ENCODE results near the gene METRN.
A peak's percentile ranks its signal among the peaks of the same experiment; 100 is the strongest.
"Not testable (repeated sequence)": the region's sequence is repeated elsewhere in the genome, so short reads cannot be mapped to it uniquely, and the experiment has no call there.

The METRN gene

DNA sequence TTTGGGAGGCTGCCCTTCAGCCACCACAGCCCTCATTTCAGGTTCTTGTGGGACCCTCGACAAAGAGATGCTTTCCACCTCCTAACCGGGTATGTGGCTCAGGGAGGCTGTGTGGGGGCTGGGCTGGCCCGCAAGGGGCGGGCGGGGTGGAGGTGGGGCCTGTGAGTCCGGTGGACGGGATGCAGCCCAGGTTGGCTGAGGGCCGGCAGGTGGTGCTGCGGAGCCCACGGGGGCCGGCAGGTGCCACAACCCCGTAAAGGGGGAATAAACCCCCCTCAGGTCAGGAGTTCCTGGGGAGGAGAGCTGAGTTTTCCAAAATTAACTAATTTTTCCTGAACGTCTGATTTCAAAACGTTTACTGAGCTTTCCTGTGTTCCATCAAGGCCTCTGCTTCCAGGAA lies 30.8 kb downstream of the METRN start:
- H3K27ac ChIP-seq: no peak overlapping the region
- no peak overlapping the region for H3K4me3 ChIP-seq

DNA sequence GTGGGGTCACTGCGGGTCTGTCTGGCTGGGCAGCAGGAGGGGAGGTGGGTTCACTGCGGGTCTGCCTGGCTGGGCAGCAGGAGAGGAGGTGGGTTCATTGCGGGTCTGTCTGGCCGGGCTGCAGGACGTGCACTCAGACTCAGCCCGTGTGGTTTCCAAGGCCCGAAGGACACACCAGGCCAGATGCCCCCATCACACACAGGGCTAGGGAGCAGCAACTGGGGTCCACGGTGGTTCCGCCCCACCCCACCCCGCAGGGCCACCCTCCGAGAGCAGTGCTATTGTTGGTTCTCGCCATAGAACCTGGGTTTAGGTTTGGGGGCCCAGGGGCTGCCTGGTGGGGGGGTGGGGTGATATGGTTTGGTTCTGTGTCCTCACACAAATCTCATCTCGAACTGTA lies 31.7 kb downstream of the METRN start:
- Histone ChIP-seq H3K27ac (no peak overlapping the region), H3K4me3 (no peak overlapping the region)

DNA sequence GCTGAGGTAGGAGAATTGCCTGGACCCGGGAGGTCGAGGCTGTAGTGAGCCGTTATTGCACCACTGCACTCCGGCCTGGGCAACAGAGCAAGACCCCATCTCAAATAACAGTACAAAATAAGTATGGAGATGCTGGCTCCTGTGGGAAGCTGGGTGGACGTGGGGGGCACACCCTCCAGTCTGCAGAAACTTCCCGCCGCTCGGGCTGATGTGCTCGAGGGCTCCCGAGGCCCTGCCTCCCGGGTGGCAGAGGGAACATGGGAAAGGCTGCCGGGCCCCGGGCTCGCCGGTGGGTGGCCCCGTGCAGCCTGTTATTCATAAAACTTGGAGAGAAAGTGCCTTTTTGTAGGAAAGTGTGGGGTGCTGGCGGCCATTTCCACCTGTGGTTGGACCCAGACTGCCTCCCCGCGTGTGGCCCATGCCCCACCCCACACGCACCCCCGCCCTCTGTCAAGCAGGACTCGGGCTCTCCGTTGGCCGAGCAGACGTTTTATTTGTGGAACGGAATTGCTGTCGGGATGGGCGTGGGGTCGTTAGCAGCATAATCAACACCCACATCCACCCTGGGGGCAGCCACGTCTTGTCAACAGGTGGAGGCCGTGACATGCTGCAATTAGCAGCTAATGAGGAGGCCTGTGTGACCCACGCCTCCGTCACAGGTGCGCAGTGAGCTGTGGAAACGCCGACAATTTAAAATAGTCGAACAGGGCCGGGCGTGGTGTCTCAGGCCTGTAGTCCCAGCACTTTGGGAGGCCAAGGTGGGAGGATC lies 33.2 kb downstream of the METRN start:
- Histone ChIP-seq H3K27ac (no peak overlapping the region), H3K4me3 (no peak overlapping the region)

DNA sequence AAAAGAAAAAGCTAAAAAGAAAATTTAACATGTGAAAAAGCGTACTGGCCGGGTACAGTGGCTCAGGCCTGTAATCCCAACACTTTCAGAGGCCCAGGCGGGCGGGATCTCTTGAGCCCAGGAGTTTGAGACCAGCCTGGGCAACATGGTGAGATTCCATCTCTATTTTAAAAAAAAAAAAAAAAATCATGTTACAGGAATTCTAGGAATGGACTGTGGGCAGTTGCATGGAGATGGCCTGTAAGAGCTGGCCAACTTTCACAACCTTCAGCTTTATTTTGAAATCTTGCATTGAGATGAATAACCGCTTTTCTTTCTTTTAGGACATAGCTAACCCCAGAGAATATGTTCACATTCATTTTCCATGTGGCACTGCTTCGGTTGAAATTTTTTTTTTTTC lies 34.1 kb downstream of the METRN start:
- H3K27ac ChIP-seq: no peak overlapping the region
- H3K4me3 ChIP-seq: no peak overlapping the region

DNA sequence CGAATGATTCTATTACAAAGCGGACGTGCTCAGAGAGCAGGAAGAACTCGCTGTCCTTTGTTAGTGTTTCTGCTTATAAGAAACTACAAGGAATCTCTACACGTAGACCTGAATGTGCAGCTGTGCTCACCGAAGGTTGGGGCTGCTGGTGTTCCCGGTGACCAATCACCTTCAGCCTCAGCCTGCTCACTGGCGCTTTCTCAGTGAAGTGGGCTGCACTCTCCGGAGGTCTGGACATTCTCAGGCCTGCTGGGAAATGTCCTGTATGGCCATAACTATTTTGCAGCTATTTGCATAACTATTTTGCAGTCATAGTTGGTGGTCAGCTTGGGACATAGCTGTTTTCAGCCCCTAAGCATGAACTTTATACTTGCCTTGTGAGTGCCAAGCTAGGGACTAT lies 35.6 kb downstream of the METRN start:
- Histone ChIP-seq H3K27ac (no peak overlapping the region), H3K4me3 (no peak overlapping the region)

DNA sequence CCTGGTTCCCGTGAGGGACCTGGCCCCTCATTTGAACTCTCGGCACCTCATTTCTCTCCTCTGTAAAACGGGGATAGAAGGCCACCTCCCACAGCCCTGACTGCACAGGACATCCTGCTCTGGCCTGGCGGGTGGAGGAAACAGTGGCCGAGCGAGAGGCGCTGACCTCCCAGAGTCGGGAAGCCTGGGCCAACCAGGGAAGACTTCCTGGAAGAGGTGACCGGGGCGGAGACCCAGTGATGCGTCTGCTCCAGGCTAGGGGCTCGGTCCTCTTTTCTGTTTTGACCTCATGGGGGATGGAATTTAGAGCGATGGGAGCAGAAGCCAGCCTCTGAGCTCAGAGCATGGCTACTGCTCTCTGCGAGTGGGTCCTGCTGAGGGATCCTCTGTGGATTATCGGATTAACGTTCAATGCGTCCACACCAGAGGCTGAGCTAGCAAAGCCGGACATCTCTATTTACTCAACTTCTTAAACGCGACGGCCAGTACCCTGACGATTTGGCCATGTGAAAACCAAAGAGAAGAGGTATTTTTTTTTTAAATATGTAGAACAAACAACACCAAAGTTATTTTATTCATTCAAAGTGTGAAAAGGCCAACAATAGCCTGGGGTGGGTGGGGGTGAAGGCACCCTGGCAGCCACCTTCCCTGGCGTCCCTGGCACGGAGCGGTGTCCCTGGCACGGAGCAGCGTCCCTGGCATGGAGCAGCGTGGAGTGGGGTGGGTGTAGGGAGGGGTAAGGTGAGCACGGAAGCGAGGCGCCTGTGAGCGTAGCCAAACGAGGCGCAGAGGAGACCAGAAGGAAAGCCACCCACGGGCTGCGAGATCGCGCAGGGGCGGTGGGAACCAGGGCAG lies 36.5 kb downstream of the METRN start:
- Histone ChIP-seq H3K4me3 (no peak overlapping the region), H3K27ac (no peak overlapping the region)

DNA sequence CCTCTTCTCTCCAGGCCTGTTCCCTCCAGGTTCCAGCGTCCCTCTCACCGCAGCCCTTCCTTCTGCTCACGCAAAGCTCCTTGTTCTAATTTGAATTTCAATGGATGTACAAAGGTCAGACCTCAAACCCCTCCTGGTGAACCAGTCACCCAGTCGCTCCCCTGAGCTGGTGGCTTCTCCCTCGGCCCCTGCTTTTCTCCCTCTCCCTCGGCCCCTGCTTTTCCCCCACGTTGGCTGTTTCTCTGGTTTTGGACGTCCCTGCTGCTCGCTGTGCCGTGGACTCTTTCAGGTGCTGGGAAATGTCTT lies 37.0 kb downstream of the METRN start:
- no peak overlapping the region for H3K4me3 ChIP-seq
- H3K27ac ChIP-seq: no peak overlapping the region

DNA sequence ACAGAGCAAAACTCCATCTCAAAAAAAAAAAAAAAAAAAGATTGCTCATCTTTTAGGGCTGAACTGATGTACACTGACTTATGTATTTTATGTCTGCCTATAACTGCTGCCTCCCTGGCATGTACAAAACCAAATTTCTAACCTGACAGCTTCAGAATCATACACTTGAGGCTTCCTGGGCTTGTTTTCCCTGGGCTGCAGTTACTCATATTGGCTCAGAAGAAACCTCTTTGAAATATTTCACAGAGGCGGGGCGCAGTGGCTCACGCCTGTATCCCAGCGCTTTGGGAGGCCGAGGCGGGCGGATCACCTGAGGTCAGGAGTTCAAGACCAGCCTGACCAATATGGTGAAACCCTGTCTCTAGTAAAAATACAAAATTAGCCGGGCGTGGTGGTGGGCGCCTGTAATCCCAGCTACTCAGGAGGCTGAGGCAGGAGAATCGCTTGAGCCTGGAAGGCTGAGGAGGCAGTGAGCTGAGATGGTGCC lies 39.2 kb downstream of the METRN start:
- peak overlapping the region in 1 of 21 experiments; percentile 14 for H3K27ac ChIP-seq
- H3K4me3 ChIP-seq: not testable (repeated sequence)

DNA sequence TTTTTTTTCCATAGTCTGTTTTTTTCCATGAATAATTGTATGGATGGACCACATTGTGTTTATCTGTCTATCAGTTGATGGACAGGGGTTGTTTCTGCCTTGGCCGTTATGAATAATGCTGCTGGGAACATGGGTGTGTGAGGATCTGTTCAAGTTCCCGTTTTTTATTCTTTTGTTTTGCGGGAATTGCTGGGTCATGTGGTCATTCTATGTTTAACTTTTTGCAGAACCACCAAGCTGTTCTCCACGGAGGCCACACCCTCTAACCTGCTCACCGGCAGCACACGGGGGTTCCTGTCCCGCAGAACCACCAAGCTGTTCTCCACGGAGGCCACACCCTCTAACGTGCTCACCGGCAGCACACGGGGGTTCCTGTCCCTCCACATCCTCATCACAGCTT lies 39.7 kb downstream of the METRN start:
- no peak overlapping the region for H3K27ac ChIP-seq
- no peak overlapping the region for H3K4me3 ChIP-seq

DNA sequence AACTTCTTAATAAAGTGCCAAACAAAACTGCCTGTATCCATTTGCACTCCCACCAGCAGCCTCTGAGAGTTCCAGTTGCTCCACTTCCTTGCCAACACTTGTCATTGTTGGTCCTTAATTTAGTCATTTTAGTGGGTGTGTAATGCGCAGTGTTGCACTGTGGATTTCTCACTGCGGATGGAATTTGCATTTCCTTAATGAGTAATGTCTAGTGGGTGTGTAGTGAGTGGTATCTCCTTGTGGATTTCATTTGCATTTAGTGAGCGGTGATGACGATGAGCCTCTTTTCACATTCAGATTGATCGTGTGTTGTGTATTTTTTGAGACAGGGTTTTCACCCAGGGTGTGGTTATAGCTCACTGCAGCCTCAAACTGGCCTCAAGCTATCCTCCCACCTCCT lies 41.5 kb downstream of the METRN start:
- Histone ChIP-seq H3K4me3 (no peak overlapping the region), H3K27ac (no peak overlapping the region)

DNA sequence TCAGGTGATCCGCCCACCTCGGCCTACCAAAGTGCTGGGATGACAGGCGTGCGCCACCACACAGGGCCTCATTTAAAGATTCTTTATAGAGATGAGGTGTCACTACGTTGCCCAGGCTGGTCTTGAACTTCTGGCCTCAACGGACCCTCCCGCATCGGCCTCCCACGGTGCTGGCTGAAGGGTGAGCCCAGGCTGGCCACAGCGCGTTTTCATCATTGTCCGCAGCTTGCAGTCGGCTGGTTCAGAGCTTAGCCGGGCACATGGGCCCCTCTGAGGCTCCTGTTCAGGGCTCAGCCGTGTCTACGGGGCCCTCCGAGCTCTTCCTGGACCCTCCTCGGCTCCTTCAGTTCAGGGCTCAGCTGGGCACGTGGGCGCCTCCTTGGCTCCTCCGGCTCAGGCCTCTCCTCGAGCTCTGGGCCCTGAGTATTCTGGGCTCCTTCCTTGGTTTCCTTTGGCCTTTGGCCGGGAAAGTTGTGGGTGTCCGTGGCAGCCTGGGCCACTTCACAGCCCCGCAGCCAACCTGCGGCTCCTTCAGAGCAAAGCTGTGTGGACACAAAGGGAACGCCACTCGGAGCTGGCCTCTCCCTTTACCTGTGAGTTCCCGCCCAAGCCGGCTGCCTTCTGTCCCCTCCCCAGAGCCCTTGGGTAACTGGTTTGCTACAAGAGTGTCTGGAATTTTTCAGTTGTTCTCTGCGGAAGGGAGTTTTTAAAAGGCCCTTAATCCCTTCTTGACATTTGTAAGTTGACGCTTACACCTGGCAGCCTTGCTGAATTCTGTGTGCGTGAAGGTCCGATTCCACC lies 44.4 kb downstream of the METRN start:
- no peak overlapping the region for H3K4me3 ChIP-seq
- peak overlapping the region in 1 of 21 experiments; percentile 44 for H3K27ac ChIP-seq

DNA sequence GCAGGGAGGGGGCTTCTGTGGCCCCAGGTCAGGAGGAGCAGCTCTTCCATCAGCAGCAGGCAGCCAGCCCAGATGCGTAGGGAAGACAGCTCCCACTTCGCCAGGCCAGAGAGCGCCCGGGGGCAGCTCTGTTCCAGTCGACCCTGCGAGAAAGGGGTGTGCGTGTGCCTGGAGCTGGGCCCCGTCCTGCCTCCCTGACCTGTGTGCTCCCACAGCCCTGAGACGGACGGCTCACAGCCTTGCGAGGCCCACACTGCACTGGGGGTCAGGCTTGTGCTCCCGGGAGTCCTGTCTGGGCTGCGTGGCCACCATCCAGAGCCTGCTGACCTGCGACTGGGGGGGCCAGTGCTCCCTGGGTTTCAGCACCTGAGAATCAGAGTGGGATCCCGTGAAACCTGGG lies 45.1 kb downstream of the METRN start:
- peak overlapping the region in 1 of 21 experiments; percentile 44 for H3K27ac ChIP-seq

DNA sequence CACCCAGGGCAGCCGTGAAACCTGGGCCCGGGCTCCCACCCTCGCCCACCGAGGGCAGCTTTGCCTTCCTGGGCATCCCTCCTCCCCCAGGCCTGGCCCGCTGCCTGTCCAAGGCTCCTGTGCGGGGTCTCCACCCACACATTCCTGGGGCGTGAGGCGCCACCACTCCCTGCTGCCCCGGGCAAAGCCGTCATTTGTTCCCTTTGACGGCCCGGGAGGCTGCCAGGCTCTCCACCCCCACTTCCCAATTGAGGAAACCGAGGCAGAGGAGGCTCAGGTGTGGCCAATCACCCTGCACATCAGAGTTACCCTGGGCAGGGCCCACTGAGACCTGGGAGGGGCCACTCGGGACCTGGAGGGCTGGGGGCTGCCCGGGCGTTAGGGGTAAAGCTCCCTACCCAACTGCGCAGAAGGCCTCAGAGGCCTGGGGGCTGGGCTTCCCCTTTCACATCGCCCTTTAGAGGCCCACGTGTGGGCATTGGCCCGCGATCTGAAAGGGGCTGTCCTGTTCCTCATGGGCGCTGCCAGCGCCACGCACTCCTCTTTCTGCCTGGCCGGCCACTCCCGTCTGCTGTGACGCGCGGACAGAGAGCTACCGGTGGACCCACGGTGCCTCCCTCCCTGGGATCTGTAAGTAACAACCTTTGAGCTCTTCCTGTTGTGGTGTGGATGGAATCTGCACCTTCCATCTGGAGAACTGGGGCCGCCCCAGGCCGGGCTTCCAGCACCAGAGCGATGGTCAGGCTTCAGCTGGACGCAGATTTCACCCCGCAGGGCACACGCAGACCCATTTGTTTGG lies 45.8 kb downstream of the METRN start, which contains the start of gene MSLN:
Gene MSLN, plus strand, starts transcription at position 190 of the 799 bp plus-strand sequence. CDS start 1,947 bp downstream, outside the sequence.
- peak within 1 kb of the TSS in 1 of 21 experiments; percentile 44 for H3K27ac ChIP-seq

More for the DNA sequence above, 45.1 kb downstream of the METRN start:
- H3K4me3 ChIP-seq: no peak overlapping the region

DNA sequence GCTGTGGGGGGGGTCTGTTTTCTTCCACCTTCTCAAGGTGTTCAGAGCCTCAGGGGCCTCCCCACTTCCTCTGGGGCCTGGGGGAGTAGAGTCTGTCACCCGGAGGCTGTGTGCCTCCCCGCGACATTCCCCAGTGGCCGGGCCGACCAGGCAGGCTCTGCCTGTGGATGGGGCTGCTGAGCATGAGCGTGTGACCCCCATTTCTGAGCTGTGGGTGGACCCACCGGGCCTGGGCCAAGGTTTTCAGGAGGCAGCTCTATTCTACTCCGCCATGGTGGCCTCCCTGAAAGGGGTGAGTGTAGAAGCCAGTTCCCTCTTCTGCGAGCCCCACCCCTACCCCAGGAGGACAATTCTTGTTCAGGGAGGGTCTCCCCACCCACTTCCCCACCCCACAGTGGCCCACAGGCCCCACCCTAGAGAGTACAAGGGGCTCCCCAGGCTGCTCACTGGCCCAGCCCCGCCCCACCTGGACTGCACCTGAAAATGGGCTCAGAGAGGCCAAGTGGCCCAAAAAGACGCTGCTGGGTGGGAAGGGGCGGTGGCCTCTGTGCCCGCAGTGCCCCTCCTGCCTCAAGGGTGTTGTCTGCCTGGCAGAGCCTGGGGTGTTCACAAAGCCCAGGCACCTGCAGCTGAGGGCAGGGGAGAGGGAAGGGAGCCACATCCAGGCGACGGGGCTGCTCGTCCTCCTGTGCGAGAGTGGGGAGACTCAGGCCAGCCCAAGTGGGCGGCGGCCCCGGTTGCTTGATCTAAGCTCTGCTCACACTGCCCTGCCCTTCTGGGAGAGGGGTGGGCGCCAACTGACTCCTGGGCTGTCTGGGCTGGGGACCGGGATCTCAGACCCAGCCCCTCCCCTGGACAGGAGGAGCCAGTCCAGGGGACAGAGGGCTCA lies 47.0 kb downstream of the METRN start:
- no peak overlapping the region for H3K4me3 ChIP-seq
- peak overlapping the region in 2 of 21 experiments; percentile 10 to 13 for H3K27ac ChIP-seq

More for the DNA sequence above, 45.8 kb downstream of the METRN start, which contains the start of gene MSLN:
- no peak within 1 kb of the TSS for H3K4me3 ChIP-seq

DNA sequence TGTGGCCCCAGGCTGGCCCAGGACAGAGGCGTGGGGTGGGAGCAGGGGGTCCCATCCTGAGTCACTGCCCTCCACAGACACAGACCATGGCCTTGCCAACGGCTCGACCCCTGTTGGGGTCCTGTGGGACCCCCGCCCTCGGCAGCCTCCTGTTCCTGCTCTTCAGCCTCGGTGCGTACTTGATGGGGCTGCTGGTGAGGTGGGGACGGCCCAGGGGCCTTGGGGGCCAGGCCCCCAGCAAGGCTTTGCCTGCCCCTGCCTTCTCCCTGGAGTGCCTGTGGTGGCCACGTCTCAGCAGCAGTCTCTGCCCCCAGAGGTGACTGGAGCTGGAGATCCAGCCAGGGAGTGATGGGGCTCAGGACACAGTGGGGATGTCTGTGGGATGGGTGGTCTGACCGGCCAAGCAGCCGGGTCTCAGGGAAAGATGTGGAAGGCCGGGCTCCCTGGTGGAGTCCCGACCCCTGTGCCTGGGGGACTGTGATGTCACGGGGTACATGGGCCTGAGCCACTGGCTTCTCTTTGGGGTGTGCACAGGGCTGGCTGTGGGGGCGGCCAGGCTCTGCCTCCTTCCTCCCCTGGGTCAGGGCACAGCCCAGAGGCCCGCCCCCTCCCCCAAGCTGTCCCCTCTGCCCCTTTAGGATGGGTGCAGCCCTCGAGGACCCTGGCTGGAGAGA lies 47.8 kb downstream of the METRN start:
- H3K27ac ChIP-seq: no peak overlapping the region
- H3K4me3 ChIP-seq: no peak overlapping the region

DNA sequence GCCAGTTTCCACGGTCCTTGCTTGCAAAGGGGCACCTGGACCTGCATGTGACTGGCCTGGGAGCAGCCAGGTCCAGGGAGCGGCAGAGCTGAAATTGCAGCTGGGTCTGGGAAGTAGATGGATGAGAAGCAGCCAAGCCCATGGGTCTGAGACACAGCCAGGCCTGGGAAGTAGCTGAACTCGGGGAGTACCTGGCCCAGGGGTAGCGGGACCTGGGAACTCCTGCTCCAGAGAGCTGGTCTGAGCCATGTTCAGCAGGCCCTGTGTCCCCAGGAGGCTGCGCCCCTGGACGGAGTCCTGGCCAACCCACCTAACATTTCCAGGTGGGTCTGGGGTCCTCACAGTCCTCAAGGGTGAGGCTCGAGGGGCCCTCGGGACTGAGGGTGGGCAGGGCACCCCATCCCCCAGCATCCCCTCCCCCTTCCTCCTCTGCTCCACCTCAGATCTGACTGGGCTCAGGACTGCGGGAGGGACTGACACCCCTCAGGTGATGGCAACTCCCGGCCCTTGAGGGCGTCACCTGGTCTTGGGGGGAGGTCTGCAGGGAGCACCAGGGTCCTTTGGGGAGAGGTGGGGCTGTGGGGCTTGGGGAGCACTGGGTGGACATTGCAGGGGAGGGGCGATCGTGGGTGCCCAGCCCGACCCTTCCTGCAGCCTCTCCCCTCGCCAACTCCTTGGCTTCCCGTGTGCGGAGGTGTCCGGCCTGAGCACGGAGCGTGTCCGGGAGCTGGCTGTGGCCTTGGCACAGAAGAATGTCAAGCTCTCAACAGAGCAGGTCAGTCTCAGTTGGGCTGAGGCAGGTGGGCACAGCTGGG lies 48.7 kb downstream of the METRN start:
- no peak overlapping the region for H3K27ac ChIP-seq
- no peak overlapping the region for H3K4me3 ChIP-seq

DNA sequence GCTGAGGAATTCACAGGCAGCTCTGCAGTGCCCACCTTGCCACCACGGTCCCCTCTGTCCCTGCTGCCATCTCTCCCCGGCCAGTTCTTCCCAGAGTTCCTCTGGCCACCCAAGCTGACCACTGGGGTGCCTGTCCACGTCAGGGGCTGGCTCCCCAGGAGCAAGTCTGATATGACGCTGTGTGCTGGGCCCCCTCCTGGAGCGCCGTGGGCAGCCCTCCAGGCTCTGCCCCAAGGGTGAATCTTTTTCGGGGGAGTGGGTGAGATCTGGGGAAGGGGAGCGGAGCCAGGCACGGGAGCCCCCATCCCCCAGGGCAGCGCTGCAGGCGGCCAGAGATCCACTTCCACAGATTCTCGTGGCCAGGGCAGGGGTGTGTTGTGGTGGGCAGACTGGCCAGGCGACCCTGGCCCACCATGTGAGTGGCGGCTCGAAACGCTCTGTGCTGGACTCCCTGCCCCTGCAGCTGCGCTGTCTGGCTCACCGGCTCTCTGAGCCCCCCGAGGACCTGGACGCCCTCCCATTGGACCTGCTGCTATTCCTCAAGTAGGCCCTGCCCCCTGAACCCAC lies 49.3 kb downstream of the METRN start:
- no peak overlapping the region for H3K27ac ChIP-seq
- no peak overlapping the region for H3K4me3 ChIP-seq

All from skin epidermis (tissue), 12 donors.